Stimulated activated CD4-positive, alpha-beta T cell treated with anti-CD3 and anti-CD28 coated beads, Interleukin-4, amount 100 ng/mL, for 48 hours (primary cell): ENCODE results near the gene CSPG4.

ENCODE experiments used
- DNase-seq, 2 donors: peaks; one replicate each; pipeline ENCODE4 v3.0.0-alpha.2; 2020; ENCODE audit warnings: low read depth in 2 of 2

The CSPG4 gene

GRCh38 chr15:75671730-75672602 is 40.7 kb downstream of the CSPG4 start:
- DNase-seq = no peak

GRCh38 chr15:75669879-75670212 is 42.8 kb downstream of the CSPG4 start:
- no peak for DNase-seq

GRCh38 chr15:75669191-75669878 is 43.3 kb downstream of the CSPG4 start:
- DNase-seq = no peak

- no peak for DNase-seq
These were observed 45.7 kb downstream of the CSPG4 start for GRCh38 chr15:75666823-75667501.

- no peak for DNase-seq
These were observed 48.7 kb downstream of the CSPG4 start for GRCh38 chr15:75663931-75664421.

GRCh38 chr15:75662823-75663519 is 49.7 kb downstream of the CSPG4 start:
- no peak for DNase-seq

- DNase-seq = no peak
These were observed 50.9 kb downstream of the CSPG4 start for GRCh38 chr15:75661756-75662140.

GRCh38 chr15:75661100-75661755 is 51.4 kb downstream of the CSPG4 start:
- no peak for DNase-seq

- DNase-seq = no peak
These were observed 52.6 kb downstream of the CSPG4 start for GRCh38 chr15:75659928-75660645.

GRCh38 chr15:75659141-75659771 is 53.4 kb downstream of the CSPG4 start:
- no peak for DNase-seq

GRCh38 chr15:75656813-75657212 is 55.8 kb downstream of the CSPG4 start:
- DNase-seq = no peak

GRCh38 chr15:75656331-75656730 is 56.3 kb downstream of the CSPG4 start:
- no peak for DNase-seq

- no peak for DNase-seq
These were observed 56.7 kb downstream of the CSPG4 start for GRCh38 chr15:75655931-75656330.

GRCh38 chr15:75654201-75654907 is 58.3 kb downstream of the CSPG4 start:
- no peak for DNase-seq

GRCh38 chr15:75653347-75653913 is 59.2 kb downstream of the CSPG4 start:
- no peak for DNase-seq

GRCh38 chr15:75651810-75652543 is 60.7 kb downstream of the CSPG4 start:
- no peak for DNase-seq

- no peak for DNase-seq
These were observed 61.5 kb downstream of the CSPG4 start for GRCh38 chr15:75650908-75651809.
